ENCODE data around the gene ZFP91.

The ZFP91 gene

DNA sequence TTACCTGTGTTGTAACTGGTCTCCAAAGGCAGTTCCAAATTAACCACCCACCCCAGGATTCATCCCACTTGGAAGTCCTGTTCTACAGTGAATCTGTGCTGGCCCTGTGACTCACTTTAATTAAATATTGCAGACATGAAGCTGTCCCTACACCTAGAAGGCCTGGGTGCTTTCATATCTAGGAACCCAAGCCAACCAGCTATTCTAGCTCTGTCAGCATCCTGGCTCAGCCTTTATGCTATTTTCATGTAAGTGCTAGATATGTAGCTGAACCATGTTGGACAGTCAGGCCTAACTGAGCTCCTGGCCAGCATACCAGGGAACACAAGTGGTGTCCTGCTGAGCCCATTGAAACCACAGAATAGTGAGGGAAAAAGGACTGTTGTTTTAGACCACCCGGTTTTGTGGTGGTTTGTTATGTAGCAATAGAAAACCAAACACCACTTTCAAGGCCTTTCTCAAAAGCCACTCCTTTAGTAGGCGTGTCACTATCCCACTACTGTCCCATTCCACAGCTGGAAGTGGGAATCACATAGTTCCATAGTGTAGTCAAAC, 73.9 kb downstream of the ZFP91 start:
- Mint-ChIP-seq H3K36me3 (ENCODE audit: low read depth) (no peaks in the 10 kb centered on the region), H3K4me1 (ENCODE audit: low read depth) (peaks cover 19% of the 10 kb centered on the region), H3K9me3 (no peaks in the 10 kb centered on the region), H3K4me3 (no peak overlapping the region), H3K27me3 (no peaks in the 10 kb centered on the region), H3K27ac (no peak overlapping the region)
- no peak for DNase-seq

DNA sequence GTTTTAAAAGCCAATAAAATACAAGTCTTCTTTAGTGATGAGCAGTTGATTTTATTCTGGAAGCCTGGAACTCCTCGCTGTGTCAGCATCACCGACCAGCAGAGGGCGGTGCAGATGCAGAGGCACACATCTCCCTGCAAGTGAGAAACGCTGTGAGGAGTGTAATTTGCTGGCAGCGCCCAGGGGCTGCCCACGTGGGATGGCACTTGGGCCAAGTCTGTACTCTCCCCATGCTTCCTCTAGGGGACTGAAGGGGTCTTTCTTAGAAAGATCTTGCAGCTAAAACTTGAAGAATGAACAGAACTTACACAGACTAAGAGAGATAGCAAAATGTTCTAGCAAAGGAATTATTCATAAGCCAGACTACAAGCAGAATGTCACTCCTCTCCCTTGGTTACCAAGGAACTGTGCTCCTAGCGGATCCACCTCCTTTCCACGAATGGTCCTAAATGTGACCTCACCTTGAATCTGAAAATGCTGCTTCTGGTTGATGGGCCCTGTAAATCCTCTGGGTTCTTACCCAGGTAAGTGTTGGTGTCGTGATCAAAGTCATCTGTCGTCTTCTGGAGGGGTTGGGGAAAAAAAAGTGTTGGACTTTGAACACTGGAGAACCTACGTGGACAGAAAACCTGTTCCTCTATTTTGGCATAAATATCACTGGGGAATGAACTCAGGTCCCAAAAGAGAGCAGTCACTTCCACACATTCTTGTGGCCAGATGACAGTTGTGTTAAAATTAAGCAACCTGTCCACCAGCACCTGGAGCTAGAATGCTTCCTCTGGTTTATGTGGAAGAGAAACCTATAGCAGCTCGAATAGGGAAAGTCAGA, 75.4 kb downstream of the ZFP91 start:
- H3K27ac Mint-ChIP-seq: peak overlapping the region; percentile 27

GRCh38 chr11:58654908-58655296, 76.0 kb downstream of the ZFP91 start:
- H3K27ac Mint-ChIP-seq: peak overlapping the region; percentile 27
- no peaks in the 10 kb centered on the region for H3K27me3 Mint-ChIP-seq
- DNase-seq: no peak

More for the DNA sequence above, 75.4 kb downstream of the ZFP91 start:
- DNase-seq: peak; percentile 85
- peaks cover 19% of the 10 kb centered on the region for H3K4me1 Mint-ChIP-seq (ENCODE audit: low read depth)
- no peaks in the 10 kb centered on the region for H3K36me3 Mint-ChIP-seq (ENCODE audit: low read depth)
- no peaks in the 10 kb centered on the region for H3K9me3 Mint-ChIP-seq
- no peaks in the 10 kb centered on the region for H3K27me3 Mint-ChIP-seq
- H3K4me3 Mint-ChIP-seq: no peak overlapping the region

DNA sequence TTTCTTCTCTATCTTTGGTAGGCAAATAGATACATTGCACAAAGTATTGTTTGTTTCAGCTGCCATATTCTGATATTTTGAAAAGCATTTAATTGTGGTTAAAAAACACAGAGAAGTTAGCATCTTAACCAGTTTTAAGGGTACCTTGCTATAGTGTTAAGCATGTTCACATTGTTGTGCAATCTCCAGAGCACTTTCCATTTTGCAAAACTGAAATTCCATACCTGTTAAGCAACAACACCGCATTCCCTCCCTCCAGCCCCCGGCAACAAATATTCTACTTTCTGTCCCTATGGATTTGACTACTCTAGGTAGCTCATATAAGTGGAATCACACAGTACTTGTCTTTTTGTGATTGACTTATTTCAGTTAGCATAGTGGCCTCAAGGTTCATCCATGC, 77.5 kb downstream of the ZFP91 start:
- H3K36me3 Mint-ChIP-seq (ENCODE audit: low read depth): no peaks in the 10 kb centered on the region
- H3K27ac Mint-ChIP-seq: no peak overlapping the region
- no peaks in the 10 kb centered on the region for H3K9me3 Mint-ChIP-seq
- H3K4me3 Mint-ChIP-seq: no peak overlapping the region
- H3K27me3 Mint-ChIP-seq: no peaks in the 10 kb centered on the region
- DNase-seq: no peak
- peaks cover 19% of the 10 kb centered on the region for H3K4me1 Mint-ChIP-seq (ENCODE audit: low read depth)

More at GRCh38 chr11:58654908-58655296, 76.0 kb downstream of the ZFP91 start:
- no peaks in the 10 kb centered on the region for H3K9me3 Mint-ChIP-seq
- H3K36me3 Mint-ChIP-seq (ENCODE audit: low read depth): no peaks in the 10 kb centered on the region
- H3K4me1 Mint-ChIP-seq (ENCODE audit: low read depth): peaks cover 19% of the 10 kb centered on the region
- no peak overlapping the region for H3K4me3 Mint-ChIP-seq

GRCh38 chr11:58658623-58659022, 79.8 kb downstream of the ZFP91 start:
- no peak for DNase-seq
- H3K27me3 Mint-ChIP-seq: peaks cover 9% of the 10 kb centered on the region
- H3K27ac Mint-ChIP-seq: no peak overlapping the region
- no peak overlapping the region for H3K4me3 Mint-ChIP-seq
- H3K36me3 Mint-ChIP-seq (ENCODE audit: low read depth): no peaks in the 10 kb centered on the region
- H3K9me3 Mint-ChIP-seq: no peaks in the 10 kb centered on the region
- H3K4me1 Mint-ChIP-seq (ENCODE audit: low read depth): peaks cover 19% of the 10 kb centered on the region

DNA sequence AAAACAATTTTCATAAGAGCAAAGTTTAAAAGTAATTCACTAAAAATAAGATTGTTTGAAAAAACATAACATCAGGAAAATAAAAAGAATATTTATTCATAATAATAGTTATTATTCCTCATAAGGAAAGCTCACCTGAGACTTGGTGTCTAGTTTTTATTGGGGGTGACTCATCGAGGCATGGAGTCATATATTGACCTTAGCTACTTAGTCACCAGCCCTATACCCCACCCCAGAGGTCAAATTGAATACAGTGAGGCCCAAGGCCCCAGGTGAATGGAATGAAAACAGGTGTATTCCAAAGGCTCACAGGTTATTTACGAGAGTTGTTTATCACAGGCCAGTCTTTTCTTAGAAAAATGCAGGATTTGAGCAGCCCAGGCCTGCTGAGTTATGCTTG, 80.5 kb downstream of the ZFP91 start:
- H3K9me3 Mint-ChIP-seq: no peaks in the 10 kb centered on the region
- peaks cover 11% of the 10 kb centered on the region for H3K4me1 Mint-ChIP-seq (ENCODE audit: low read depth)
- no peaks in the 10 kb centered on the region for H3K36me3 Mint-ChIP-seq (ENCODE audit: low read depth)
- H3K27ac Mint-ChIP-seq: no peak overlapping the region
- no peak for DNase-seq
- H3K4me3 Mint-ChIP-seq: no peak overlapping the region
- H3K27me3 Mint-ChIP-seq: peaks cover 15% of the 10 kb centered on the region

DNA sequence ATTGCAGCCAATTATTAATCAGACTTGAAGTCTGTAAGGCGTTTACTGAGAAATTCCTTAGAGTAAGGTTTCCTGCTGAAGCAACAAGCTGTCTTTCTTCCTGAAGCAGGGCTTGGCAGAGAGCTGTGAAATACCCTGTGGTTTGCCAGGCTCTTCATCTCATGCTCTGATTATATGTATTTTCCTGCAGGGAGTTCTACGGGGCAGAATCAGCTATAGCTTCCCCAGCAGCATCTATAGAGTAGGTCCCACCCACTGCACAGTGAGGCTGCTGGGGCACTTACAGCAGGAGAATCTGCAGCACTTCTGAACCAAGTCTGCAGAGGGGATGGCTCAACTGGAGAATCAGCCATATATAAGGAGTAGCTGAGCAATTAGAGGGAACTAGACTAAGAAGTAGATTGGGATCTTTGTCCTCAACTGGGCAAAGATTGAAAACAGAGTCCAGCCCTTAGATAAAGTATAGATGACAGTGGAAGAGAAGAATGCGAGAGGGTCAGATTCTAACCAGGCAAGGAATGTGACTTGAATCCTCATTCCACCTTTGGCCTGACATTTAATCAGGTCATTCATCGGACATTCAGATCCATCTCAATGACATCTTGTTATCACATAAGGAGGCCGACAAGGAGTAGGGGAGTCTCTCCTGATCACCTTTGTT, 81.2 kb downstream of the ZFP91 start:
- Mint-ChIP-seq H3K36me3 (ENCODE audit: low read depth) (no peaks in the 10 kb centered on the region), H3K27me3 (peaks cover 17% of the 10 kb centered on the region), H3K4me1 (ENCODE audit: low read depth) (peaks cover 4% of the 10 kb centered on the region), H3K9me3 (no peaks in the 10 kb centered on the region), H3K4me3 (no peak overlapping the region), H3K27ac (no peak overlapping the region)
- DNase-seq: no peak
